GM18499 (cell line): Measurements from ENCODE around the gene CRTAP.
"Not testable (repeated sequence)": the region's sequence is repeated elsewhere in the genome, so short reads cannot be mapped to it uniquely, and the experiment has no call there.

Source experiments
- ATAC-seq: cut with Tn5 transposase; IDR thresholded peaks from one replicate; pipeline ENCODE4 v1.9.1; 2021; ENCODE audit warnings: moderate number of reproducible peaks; ENCODE audit not compliant: insufficient read depth, unreplicated experiment

The CRTAP gene

GRCh38 chr3:33113772-33114621, at the start of gene CRTAP:
Gene CRTAP (plus strand): TSS chr3:33114014. CDS start chr3:33114078, 64 bp downstream.
- peak; percentile 39 for ATAC-seq

GRCh38 chr3:33064929-33065328, 48.9 kb upstream of the CRTAP start:
- ATAC-seq = no peak

GRCh38 chr3:33067484-33067883, 46.3 kb upstream of the CRTAP start:
- ATAC-seq = no peak

- ATAC-seq = not testable (repeated sequence)
These were observed 44.0 kb upstream of the CRTAP start for GRCh38 chr3:33069862-33070261.

- ATAC-seq = no peak
These were observed 42.6 kb upstream of the CRTAP start for GRCh38 chr3:33071181-33071580.

- no peak for ATAC-seq
These were observed 41.9 kb upstream of the CRTAP start for GRCh38 chr3:33071946-33072345.

GRCh38 chr3:33074217-33075067, 39.4 kb upstream of the CRTAP start:
- ATAC-seq = no peak

GRCh38 chr3:33075995-33076394, 37.8 kb upstream of the CRTAP start:
- no peak for ATAC-seq

- no peak for ATAC-seq
These were observed 36.9 kb upstream of the CRTAP start for GRCh38 chr3:33076952-33077351.

GRCh38 chr3:33077976-33078375, 35.8 kb upstream of the CRTAP start:
- ATAC-seq = no peak

GRCh38 chr3:33079813-33080212, 34.0 kb upstream of the CRTAP start:
- ATAC-seq = not testable (repeated sequence)

GRCh38 chr3:33081812-33082211, 32.0 kb upstream of the CRTAP start:
- ATAC-seq = no peak

GRCh38 chr3:33083958-33084357, 29.9 kb upstream of the CRTAP start:
- ATAC-seq = no peak

GRCh38 chr3:33088691-33089090, 25.1 kb upstream of the CRTAP start:
- no peak for ATAC-seq

- peak; percentile 91 for ATAC-seq
These were observed 24.3 kb upstream of the CRTAP start for GRCh38 chr3:33089515-33089914.

- ATAC-seq = no peak
These were observed 22.1 kb upstream of the CRTAP start for GRCh38 chr3:33091746-33092145.

- ATAC-seq = no peak
These were observed 21.1 kb upstream of the CRTAP start for GRCh38 chr3:33092496-33093254.

- no peak for ATAC-seq
These were observed 20.0 kb upstream of the CRTAP start for GRCh38 chr3:33093847-33094246.

GRCh38 chr3:33095436-33095835, 18.4 kb upstream of the CRTAP start:
- ATAC-seq = no peak

GRCh38 chr3:33096093-33096868, 17.5 kb upstream of the CRTAP start:
- ATAC-seq = peak; percentile 21
